ENCODE data around the gene INPP5A.
"Not testable (repeated sequence)": the region's sequence is repeated elsewhere in the genome, so short reads cannot be mapped to it uniquely, and the experiment has no call there.

The INPP5A gene

DNA sequence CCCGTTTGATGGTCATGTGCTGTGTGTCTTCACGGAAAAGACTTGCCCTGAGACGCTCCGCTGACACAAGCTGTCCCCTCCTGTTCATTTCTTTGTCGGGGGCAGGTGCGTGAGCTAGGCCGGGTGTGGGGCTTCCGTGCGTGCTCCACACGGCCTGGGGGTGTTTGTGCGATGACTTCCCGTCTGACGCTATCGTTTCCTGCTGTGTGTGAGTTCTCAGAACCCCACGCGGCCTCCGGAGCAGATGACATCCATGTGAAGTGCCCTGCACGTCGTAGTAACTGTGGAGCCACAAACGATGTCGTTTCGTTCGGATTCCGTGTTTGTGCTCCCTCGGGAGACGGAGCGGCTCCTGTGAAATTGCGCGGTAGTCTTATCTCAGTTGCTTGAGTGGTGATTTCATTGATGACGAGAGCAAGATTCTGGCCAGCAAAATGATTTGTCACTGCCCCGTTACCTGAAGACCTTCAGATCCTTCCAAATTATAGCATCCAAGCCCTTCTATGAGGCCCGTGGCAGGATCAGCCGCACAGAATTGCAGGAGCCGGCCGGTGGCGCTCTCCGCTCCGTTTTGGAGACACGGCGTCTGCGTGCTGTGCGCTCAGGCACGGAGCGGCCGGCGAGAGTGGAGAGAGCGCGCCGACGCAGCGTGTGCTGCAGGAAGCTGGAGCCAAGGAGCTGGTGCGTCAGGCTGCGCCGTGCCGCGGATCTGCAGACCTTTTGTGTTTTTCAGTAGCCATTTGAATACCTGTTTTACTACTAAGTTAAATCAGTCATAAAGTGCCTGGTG lies 153.4 kb downstream of the INPP5A start:
- DNase-seq (ENCODE audit: low read depth) = no peak

DNA sequence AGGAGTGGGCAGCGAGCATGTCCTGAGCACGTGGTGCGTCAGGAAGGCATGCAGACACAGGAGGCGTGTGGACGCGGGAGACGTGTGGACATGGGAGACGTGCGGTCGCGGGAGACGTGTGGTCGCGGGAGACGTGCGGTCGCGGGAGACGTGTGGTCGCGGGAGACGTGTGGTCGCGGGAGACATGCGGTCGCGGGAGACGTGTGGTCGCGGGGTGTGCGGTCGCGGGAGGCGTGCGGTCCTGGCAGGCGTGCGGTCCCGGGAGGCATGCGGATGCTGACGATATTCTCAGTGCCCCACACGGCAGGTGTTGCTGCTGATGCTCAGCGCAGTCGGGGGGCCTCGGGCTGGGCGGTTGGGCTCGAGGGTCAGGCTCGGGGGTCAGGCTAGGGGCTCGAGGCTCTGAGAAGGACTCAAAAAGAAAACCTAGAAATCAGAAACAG lies 154.1 kb downstream of the INPP5A start:
- DNase-seq (ENCODE audit: low read depth) = no peak

DNA sequence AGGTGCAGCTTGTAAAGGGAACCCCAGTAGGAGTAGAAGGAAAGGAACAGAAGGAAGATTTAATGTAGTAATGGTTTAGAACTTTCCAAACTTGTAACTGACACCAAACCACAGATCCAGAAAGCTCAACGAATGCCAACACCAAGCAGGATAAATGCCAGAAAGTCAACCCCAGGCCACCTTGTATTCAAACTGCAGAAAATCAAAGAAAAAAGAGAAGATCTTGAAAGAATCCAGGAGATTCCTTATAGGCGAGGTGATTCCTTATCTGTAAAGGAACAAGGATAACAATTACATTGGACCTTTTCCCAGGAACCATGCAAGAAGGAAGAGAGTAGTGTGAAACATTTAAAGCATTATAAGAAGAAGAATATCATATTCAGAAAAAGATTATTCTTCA lies 154.7 kb downstream of the INPP5A start:
- no peak for DNase-seq (ENCODE audit: low read depth)

DNA sequence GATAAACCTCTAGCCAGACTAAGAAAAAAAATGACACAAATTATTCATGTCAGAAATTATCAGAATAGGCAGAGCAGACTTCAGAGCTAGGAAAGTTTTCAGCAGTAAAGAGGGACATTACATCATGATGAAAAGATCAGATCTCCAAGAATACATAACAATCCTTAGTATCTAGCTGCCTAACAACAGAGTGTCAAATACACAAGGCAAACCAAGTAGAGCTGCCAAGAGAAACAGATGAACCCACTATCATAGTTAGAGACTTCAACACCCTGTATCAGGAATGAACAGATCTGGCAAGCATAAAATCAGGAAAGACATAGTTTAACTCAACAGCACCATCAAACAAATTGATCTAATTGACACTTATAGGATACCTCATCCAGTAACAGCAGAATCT lies 156.1 kb downstream of the INPP5A start:
- no peak for DNase-seq (ENCODE audit: low read depth)

DNA sequence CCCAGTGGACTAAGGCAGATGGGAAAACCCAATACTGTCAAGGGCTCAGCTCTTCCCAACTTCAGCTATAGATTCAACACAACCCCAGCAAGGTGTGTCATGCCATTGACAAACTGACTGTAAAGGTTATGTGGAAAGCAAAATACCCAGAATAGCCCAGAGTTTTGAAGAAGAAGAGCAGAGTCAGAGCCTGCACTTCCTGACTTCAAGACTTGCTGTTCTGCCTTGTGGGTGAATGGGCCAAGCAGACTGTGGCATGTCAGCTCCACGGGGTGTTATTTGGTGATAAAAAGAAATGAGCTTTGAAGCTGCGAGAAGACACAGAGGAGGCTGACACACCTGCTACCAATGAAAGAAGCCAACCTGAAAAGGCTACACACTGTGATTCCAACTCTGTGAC lies 158.6 kb downstream of the INPP5A start:
- no peak for DNase-seq (ENCODE audit: low read depth)

DNA sequence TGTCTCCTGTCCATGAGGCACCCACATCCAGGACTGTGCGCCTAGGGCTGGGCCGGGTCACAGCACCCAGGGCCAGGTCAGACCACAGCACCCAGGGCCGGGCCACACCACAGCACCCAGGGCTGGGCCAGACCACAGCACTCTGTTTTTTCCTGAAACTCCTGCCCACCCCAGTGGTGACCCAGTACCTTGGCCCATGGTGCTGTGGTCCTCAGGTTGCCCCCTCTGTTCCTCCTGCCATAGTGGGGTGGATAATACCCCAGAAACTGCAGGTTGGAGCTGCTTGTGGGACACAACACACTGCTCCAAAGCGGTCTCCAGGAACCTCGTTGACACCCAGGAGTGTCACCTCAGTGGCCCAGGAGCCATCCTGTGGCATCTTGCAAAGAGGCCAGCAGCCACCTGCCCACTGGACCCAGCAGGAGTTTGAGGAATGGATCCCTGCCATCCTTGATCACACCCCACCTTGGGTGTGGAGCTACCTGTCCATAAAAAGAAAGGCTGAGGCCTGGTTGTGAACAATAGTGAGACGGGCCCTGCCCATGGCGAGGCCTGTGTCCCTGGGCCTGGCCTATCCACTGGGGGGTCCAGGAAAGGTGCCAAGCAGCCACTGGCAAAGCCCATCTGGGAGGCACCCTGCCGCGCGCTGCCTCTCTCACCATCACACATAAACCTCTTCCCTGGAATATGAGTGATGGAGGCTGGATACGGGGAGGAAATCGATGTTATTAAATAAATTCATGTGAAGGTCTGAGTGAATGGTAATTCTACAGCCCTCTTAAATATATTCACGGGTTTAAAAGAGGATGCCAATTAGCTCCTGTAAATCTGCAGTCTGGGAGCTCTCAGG lies 159.4 kb downstream of the INPP5A start:
- no peak for DNase-seq (ENCODE audit: low read depth)

DNA sequence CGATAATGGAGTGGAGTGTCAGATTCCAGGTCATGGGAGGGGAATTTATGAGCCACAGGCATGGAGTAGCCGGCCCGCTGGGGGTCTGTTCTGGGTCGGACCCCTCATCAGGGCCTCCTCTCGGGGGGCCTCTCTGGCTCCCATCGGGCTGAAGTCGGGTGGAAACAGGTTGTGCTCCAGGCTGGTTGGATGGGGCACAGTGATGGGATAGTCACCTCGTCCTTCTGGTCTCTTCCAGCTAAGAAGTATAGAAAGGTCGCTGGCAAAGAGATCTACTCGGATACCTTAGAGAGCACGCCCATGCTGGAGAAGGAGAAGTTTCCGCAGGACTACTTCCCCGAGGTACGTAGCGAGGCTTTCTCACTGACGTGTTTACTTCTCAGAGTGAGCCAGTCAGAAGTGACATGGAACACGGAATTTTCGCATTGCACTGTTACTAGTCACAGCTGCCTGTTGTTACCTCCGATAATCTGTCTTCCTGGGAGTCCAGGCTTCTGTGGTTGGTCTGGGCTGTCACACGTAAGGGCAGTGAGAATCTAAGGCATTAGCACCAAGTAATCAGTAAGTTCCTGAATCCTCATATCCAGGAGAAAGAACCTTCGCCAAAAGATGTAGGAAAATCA lies 160.1 kb downstream of the INPP5A start:
- no peak for DNase-seq (ENCODE audit: low read depth)

DNA sequence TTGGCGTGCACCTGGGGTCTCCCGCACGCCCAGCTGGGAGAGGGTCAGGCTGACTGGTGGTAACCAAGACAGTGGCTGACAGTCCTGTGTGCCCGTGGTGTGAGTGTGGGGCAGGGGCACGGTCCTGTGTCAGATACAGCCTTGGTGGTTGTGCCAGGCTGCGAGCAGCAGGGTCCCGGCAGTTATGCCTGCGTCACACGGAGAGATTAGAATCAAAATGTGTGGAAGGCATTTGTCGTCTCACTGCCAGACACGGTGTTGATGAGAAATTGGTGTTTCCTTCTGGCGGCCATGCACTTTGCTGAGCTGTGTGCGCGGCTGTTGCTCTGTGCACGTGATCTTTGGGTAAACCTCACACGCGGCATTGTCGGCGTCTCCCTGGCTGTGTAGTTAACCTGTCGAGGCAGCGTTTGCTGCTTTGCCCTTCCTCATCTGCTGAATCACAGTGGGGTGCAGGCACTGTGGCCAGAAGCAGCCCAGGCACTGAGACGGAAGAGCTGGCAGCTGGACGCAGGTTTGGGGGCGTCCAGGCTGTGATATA lies 160.7 kb downstream of the INPP5A start:
- no peak for DNase-seq (ENCODE audit: low read depth)

DNA sequence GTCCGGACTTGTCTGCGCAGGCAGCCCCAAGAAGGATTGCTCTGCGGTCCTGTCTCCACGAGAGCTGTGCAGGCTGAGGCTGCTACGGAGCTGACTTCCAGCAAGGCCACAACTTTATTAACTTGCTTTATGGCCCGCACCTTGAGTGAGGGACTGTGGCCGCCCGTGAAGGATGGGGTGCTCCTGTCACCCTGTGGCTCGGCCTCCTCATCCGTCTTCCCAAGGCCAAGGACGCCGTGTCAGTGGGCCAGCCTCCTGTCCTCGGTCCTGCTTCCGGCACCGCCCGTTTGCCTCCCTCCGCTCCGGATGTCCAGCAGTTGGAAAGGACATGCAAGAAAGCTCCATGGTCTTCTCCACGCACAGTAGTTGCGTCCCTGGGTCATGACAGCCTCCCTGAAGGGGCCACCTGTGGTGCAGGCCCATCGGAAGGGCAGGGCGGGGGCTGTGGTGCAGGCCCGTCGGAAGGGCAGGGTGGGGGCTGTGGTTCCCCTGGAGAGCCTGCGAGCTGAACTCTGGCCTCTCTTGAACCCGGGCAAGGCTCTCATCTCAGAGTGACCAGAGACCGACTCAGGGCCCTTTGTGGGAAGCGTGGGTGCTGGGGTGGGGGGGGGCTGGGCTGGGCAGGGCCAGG lies 161.3 kb downstream of the INPP5A start:
- DNase-seq (ENCODE audit: low read depth) = no peak

DNA sequence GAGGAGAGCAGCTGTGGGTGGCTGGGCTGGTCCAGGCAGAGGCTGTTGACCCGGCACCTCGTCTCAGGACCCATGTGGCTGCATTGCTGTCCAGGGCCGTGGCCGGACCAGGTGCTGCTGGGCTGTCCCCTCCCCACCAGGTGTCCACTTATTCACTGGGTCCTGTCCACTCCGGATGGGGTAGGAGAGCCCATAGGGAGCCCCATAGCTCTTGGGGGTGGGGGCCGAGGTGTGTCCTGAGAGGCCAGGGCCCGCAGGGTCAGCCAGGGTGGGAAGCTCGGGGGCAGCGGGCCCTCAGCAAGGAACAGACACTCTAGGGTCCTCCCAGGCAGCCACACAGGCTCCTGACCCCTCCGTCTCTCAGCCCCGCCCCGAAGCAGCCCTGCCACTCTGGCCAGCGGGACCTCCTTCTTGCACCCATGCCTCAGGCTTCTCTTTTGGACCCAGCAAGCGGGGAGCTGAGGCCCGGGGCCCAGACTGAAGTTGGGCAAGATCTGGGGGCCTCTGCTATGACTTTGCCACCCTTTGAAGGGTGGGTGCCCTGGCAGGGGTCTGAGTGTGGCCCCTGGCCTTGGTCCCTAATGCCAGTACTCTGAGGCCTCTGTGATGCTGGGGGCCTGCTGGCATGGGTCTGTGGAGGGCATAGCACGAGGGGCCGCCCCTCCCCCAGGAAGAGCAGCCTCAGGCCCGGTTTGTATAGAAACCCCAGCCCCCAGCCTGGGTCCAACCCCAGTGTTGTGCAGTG lies 162.0 kb downstream of the INPP5A start:
- no peak for DNase-seq (ENCODE audit: low read depth)

DNA sequence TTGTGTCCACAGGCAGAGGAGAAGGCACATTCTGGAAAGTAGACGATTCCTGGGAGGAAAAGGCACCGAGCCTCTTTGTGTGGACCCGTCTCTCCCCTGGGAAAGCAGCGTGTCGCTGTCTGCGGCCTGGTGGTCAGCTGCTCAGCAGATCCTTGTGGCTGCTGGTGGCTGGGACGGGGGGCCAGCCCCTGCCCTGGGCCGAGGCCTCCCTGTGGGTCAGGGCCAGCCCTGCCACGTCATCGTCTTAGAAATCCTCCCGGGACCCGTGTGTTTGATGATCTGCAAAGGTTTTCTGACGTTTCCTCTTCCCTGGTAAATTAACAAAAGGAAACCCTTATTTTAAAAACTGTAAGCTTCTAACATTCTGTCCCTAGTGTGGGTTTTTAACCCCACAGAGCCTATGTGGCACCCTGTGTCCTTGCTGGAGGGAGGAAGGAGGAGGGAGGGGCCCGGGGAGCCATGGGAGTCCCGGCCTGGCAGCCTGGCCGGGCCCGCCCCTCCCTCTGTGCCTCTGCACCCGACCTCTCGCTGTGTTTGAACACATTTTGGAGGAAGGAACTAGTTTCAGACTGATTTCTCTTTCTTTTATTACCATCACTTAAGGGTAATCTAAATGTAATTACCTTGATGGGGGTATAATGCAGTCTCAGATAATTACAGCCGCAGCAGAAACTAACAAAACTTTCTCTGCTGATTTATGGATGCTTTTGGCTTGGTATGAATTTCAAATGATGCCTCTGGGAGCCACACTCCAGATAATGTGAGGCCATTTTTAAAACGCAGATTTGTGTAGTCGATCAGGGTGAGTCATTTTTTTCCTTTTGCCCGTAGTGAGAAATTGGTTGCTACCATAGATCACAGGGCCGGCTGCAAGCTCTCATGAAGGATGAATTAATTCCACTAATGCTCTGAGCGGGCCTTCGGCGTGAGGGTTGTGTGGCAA lies 162.8 kb downstream of the INPP5A start:
- no peak for DNase-seq (ENCODE audit: low read depth)

DNA sequence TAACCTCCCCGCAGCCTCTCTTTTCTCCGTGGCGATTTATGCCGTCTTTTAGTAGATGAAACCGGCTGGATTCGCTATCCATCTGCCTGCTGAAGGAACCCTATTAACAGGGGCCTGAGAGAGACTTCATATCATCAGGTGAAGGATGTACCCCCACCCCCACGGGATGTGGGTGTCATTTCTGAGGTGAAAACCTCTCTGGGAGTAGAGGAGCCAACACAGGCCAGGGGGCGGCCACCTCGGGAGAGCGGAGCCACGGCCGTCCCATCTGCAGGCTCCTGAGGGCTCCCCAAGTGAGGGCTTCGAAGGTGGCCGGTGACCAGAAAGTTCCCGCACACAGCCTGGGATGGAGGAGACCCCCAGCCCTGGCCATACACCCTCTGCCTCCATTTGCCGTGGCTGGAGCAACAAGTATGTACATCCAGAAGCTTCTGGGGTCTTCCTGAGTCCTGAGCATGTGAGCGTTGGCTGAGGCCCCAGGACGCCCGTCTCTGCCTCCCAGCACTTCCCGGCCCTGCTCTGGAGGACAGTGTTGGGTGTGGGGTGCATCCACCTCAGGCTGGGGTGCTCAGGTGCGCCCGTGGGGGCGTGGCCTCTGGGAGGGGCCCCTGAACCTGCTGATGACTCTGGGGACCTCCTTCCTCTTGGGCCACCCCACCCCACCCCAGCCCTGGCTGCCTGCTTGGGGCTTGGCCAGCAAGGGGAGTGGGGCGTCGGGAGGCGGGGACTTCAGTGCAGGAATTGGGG lies 163.7 kb downstream of the INPP5A start:
- no peak for DNase-seq (ENCODE audit: low read depth)

DNA sequence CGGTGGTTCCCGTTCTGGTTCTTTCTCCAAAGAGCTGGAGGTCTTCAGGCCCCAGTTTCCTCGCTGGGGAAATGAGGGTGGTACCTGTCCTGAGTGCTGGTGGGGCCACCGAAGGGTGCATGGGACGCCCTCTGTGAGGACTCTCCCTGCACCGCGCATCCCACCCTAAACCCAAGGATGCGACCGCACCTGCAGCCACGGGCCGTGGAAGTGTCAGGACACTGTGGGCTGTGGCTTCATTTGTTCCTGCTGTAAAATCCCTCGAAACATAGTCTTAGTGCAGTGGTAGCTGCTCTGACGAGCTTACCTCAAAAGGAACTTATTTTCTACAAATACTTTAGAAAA lies 164.2 kb downstream of the INPP5A start:
- no peak for DNase-seq (ENCODE audit: low read depth)

DNA sequence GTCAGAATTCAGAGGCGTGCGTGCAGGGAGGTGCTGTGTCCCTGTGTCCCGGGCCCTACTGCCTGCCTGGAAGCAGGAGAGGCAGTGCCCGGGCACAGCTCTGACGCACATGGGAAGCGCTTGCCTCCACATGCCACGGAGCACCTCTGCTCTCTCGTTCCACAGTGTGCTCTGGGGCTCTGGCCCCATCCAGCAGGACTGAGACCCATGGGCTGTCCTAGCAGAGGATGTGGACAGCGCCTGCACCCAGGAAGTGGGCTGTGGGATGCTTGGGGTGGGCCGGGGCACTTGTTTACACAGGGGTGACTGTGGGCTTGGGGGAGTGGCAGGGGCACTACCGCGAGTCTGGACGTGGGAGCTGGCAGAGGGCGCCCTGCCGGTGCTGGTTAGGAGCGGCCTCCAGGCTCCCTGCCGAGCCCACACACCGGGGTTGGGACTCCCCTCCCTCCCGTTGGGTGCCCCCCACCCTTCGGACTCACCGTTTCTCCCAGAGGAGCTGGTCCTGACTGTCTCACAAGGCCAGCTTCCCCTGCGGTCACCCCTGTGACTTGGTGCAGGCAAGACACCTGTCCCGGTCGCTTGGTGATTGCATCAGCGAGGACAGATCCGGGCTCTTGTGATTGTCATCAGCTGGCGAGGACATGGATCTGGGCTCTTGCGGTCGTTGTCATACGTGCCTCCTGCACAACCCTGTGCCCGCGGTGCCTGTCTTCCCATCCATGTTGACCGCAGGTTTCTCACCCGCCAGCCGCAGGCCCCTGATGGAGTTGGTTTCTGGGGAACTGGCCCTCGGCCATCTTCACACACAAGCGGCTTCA lies 165.2 kb downstream of the INPP5A start:
- DNase-seq (ENCODE audit: low read depth) = no peak

DNA sequence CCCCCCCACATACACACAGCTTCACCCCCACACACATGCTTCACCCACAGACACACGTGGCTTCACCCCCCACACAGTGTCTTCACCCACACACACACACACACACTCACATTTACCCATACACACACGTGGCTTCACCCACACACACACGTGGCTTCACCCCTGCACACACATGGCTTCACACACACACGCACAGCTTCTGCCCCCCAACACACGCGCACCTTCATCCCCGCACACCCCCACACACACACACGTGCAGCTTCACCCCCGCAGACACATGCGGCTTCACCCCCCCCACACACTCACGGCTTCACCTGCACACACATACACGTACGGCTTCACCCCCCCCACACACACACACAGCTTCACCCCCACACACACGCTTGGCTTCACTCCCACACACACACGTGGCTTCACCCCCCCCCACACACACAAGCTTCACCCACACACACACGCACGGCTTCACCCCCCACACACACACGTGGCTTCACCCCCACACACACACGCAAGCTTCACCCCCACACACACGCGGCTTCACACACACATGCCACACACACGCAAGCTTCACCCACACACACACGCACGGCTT lies 165.9 kb downstream of the INPP5A start:
- DNase-seq (ENCODE audit: low read depth) = no peak

DNA sequence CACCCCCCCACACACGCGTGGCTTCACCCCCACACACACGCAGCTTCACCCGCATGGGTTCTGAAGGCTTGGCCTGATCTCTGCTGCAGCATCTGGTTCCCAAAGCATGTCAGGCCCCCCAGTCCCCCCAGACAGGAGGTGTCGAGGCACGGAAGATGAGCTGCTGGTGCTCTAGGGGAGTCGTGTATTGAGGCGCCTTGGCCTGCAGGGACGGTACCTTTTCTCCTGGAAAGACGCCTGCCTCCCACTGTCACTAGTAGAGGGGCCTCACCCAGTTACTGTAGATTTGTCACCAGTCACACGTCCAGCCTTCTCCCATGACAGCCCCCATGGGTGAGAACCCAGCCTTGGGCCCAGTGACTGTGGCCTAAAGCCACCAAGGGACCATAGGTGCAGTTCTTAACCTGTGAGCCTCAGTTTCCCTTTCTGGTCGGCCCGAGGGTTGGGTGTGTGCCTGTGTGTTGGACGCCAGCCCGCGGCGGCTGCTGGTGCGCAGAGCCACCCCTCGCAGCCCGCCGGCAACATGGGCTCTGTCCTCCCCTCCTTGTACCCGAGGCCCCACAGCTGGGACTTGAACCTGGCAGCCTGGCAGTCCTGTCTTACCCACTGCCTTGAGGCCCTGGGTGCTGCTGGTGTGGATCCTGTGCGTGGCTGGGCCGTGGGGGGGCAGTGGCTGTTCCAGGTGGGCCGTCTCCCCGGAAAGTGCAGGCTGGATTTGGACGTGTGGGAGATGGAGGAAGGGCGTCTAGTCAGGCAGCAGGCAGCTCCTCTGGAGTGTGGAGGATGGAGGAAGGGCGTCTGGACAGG lies 166.6 kb downstream of the INPP5A start:
- DNase-seq (ENCODE audit: low read depth) = no peak

DNA sequence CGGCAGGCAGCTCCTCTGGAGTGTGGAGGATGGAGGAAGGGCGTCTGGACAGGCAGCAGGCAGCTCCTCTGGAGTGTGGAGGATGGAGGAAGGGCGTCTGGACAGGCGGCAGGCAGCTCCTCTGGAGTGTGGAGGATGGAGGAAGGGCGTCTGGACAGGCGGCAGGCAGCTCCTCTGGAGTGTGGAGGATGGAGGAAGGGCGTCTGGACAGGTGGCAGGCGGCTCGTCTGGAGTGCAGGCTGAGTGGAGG lies 167.2 kb downstream of the INPP5A start:
- DNase-seq (ENCODE audit: low read depth) = not testable (repeated sequence)

DNA sequence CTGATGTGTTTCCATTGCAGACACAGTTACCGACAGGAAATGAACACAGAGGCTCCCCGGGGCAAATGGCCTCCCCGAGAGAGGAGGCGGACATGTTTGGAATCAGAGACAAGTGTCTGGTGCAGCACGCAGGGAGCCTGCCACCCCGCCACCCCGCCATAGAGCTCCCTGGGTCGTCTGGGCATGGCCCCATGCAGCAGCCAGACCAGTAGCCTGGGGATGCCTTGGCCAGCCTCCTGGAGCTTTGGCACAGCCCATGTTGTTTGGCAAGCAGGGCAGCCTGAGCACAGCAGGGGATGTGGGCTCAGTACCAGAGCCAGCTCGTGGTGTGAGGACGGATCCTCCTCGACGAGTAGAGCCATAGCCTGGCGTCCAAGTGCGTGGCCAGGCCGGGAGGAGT lies 167.6 kb downstream of the INPP5A start:
- no peak for DNase-seq (ENCODE audit: low read depth)
